GM18951 (cell line): Measurements from ENCODE around the gene NKX1-1.

Experiments used
- POLR2A ChIP-seq: IDR thresholded peaks from 4 replicates; pipeline ENCODE4 v1.6.1; 2011; ENCODE audit warnings: mild to moderate bottlenecking; ENCODE audit not compliant: insufficient read length, insufficient read depth; ENCODE audit errors: extremely low read depth
- in situ Hi-C: fragments of 300-500 bp; cut with MboI; formaldehyde crosslinking; loops from one replicate; pipeline ENCODE4 v1.12.0; 2022; ENCODE audit warnings: low sequenced_read_pairs, mixed read lengths, inconsistent platforms; ENCODE audit not compliant: unreplicated experiment

Gene NKX1-1

GRCh38 chr4:1427010-1427409 lies 20.8 kb upstream of the NKX1-1 start:
- in situ Hi-C loops = no loop called here
- no peak for TF ChIP-seq POLR2A

- no peak for TF ChIP-seq POLR2A
- in situ Hi-C loops = no loop called here
These were observed 15.4 kb upstream of the NKX1-1 start for GRCh38 chr4:1421657-1422056.

GRCh38 chr4:1419708-1420107 lies 13.5 kb upstream of the NKX1-1 start:
- no peak for TF ChIP-seq POLR2A
- in situ Hi-C loops = no loop called here

- TF ChIP-seq POLR2A = no peak
- in situ Hi-C loops = no loop called here
These were observed 12.4 kb upstream of the NKX1-1 start for GRCh38 chr4:1418494-1419285.

GRCh38 chr4:1417522-1418390 lies 11.5 kb upstream of the NKX1-1 start:
- in situ Hi-C loops = no loop called here
- no peak for TF ChIP-seq POLR2A

GRCh38 chr4:1416948-1417260 lies 10.7 kb upstream of the NKX1-1 start:
- TF ChIP-seq POLR2A = no peak
- in situ Hi-C loops = no loop called here

- TF ChIP-seq POLR2A = no peak
- in situ Hi-C loops = no loop called here
These were observed 10.1 kb upstream of the NKX1-1 start for GRCh38 chr4:1416051-1416947.

GRCh38 chr4:1415681-1415981 lies 9.4 kb upstream of the NKX1-1 start:
- no peak for TF ChIP-seq POLR2A
- in situ Hi-C loops = no loop called here

- in situ Hi-C loops = no loop called here
- TF ChIP-seq POLR2A = no peak
These were observed 8.8 kb upstream of the NKX1-1 start for GRCh38 chr4:1414831-1415680.

GRCh38 chr4:1413687-1414479 lies 7.6 kb upstream of the NKX1-1 start:
- TF ChIP-seq POLR2A = no peak
- in situ Hi-C loops = no loop called here

- no peak for TF ChIP-seq POLR2A
- in situ Hi-C loops = no loop called here
These were observed 7.0 kb upstream of the NKX1-1 start for GRCh38 chr4:1413204-1413663.
